ENCODE data around the gene RHBDD1. TPM values are rescaled to one million over a fixed set of nuclear protein-coding genes. Genes with fewer than 3 reads are reported as not detected.

Gene RHBDD1
- total RNA-seq, 1 donor from 2014 or later: 27.7 TPM

GRCh38 chr2:227038550-227039189, 202.8 kb downstream of the RHBDD1 start:
- TF ChIP-seq CTCF (IDR thresholded peaks at IDR 0.05): no peak
- no peak overlapping the region for H3K4me3 Mint-ChIP-seq (ENCODE audit: unreplicated experiment)
- no peaks in the 10 kb centered on the region for H3K27me3 Mint-ChIP-seq (ENCODE audit: unreplicated experiment)
- no peak overlapping the region for H3K27ac Mint-ChIP-seq (ENCODE audit: unreplicated experiment)
- no peaks in the 10 kb centered on the region for H3K4me1 Mint-ChIP-seq (ENCODE audit: unreplicated experiment)
- no peaks in the 10 kb centered on the region for H3K36me3 Mint-ChIP-seq (ENCODE audit: unreplicated experiment)
- H3K9me3 Mint-ChIP-seq (ENCODE audit: unreplicated experiment): no peaks in the 10 kb centered on the region
- no peak for DNase-seq (ENCODE audit: extremely low spot score, unreplicated experiment)

GRCh38 chr2:227043981-227044380, 208.1 kb downstream of the RHBDD1 start:
- Mint-ChIP-seq H3K27ac (ENCODE audit: unreplicated experiment) (no peak overlapping the region), H3K27me3 (ENCODE audit: unreplicated experiment) (no peaks in the 10 kb centered on the region), H3K9me3 (ENCODE audit: unreplicated experiment) (no peaks in the 10 kb centered on the region), H3K4me1 (ENCODE audit: unreplicated experiment) (no peaks in the 10 kb centered on the region), H3K4me3 (ENCODE audit: unreplicated experiment) (no peak overlapping the region), H3K36me3 (ENCODE audit: unreplicated experiment) (no peaks in the 10 kb centered on the region)
- no peak for DNase-seq (ENCODE audit: extremely low spot score, unreplicated experiment)
- no peak for TF ChIP-seq CTCF (IDR thresholded peaks at IDR 0.05)

Other genes with a start within 250 kb of the RHBDD1 start
- 19.8 and 20.0 TPM in 2 replicates for gene IRS1, start 36.2 kb upstream of the RHBDD1 start, total RNA-seq

Data from osteocyte (in vitro differentiated cells).